Spleen (tissue), 11 donors: ENCODE measurements around the gene IGSF5. TPM values are rescaled to one million over a fixed set of nuclear protein-coding genes. Genes with fewer than 3 reads are reported as not detected.

Source experiments
- DNase-seq: peaks from one replicate; pipeline ENCODE4 v3.0.0-alpha.2; 2020
- H3K27ac ChIP-seq, 8 donors: fragments of 200-600 bp; sonication (generic) in 7 of 8; 1 replicate in 4 of 8; 2 replicates in 4 of 8; pipeline versions ENCODE4 v1.5.0 to v1.8.0; 2016 to 2021; ENCODE audit warnings: inconsistent platforms in 4 of 8, mild to moderate bottlenecking in 4 of 8, moderate library complexity in 1 of 8
- H3K27me3 ChIP-seq, 7 donors: fragments of 200-600 bp; sonication (generic) in 6 of 7; replicated peaks in 1 of 7; 1 replicate in 4 of 7; 2 replicates in 3 of 7; pipeline versions ENCODE4 v1.5.0 to v1.8.0; 2016 to 2021; ENCODE audit warnings: inconsistent platforms in 3 of 7, mild to moderate bottlenecking in 1 of 7
- H3K36me3 ChIP-seq, 6 donors: fragments of 200-600 bp; sonication (generic) in 5 of 6; 1 replicate in 4 of 6; 2 replicates in 2 of 6; pipeline versions ENCODE4 v1.5.0 to v1.8.0; 2016 to 2021; ENCODE audit warnings: inconsistent platforms in 2 of 6
- H3K4me1 ChIP-seq, 6 donors: fragments of 200-600 bp; sonication (generic) in 5 of 6; 1 replicate in 3 of 6; 2 replicates in 3 of 6; pipeline versions ENCODE4 v1.5.0 to v1.8.0; 2016 to 2021; ENCODE audit warnings: inconsistent platforms in 3 of 6
- H3K4me3 ChIP-seq, 8 donors: fragments of 200-600 bp; sonication (generic) in 7 of 8; 1 replicate in 4 of 8; 2 replicates in 4 of 8; pipeline versions ENCODE4 v1.5.0 to v1.8.0; 2016 to 2021; ENCODE audit warnings: inconsistent platforms in 4 of 8, mild to moderate bottlenecking in 4 of 8, moderate library complexity in 2 of 8
- H3K9me3 ChIP-seq, 8 donors: fragments of 200-600 bp; sonication (generic) in 7 of 8; 1 replicate in 4 of 8; 2 replicates in 4 of 8; pipeline versions ENCODE4 v1.5.0 to v1.8.0; 2016 to 2021; ENCODE audit warnings: inconsistent platforms in 4 of 8
- CTCF ChIP-seq, 11 experiments: fragments of 200-600 bp in 7 of 11; fragments of 450-650 bp in 4 of 11; sonication (generic) in 4 of 11; IDR thresholded peaks in 8 of 11; conservative IDR thresholded peaks in 3 of 11; 1 replicate in 7 of 11; 2 replicates in 4 of 11; pipeline versions ENCODE4 v1.4.0 to v1.8.0; 2016 to 2021; ENCODE audit warnings: antibody characterized with exemption in 11 of 11, inconsistent platforms in 4 of 11, mild to moderate bottlenecking in 1 of 11
- POLR2A ChIP-seq, 3 donors: fragments of 450-650 bp; IDR thresholded peaks; one replicate each; pipeline ENCODE4 v1.5.1; 2017; ENCODE audit warnings: antibody characterized with exemption in 3 of 3, mild to moderate bottlenecking in 1 of 3
- POLR2AphosphoS5 ChIP-seq, 3 donors: sonication (generic); formaldehyde crosslinking; IDR thresholded peaks; one replicate each; pipeline ENCODE4 v1.5.1; 2017; ENCODE audit warnings: antibody characterized with exemption in 3 of 3
- WGBS, 5 donors: extraction: QIAGEN DNeasy Blood & Tissue Kit in 3 of 5; methylation state at CpG; one replicate each; pipeline versions ENCODE4 v1.1.5 to v1.1.7; 2013 to 2018; 5-methylcytosine and 5-hydroxymethylcytosine counted together
- intact Hi-C: fragments of 100-400 bp; cut with DNase I; formaldehyde crosslinking; loops from one replicate; pipeline ENCODE4 v1.15.0; 2023; ENCODE audit warnings: low total_unique reads
- polyA plus RNA-seq, 3 donors: library from polyadenylated mRNA; stranded (reverse); fragments of 200-250 nt; gene quantifications; one replicate each; pipeline ENCODE4 v1.2.1, GENCODE V29; 2013
- total RNA-seq, 7 donors: library from RNA; depleted of rRNA in 3 of 7; stranded (reverse); fragments of >200 nt in 3 of 7; fragmentation: NEBNext Ultra II Directional in 4 of 7; extraction: Animal tissue kit (Norgen Biotek cat#: 25700) in 4 of 7; gene quantifications; one replicate each; pipeline versions ENCODE4 v1.1.0 to v1.2.1, GENCODE V29; 2016 to 2021
- donor health status: healthy with polysubstance abuse.
- donor health status: DM: no; HTN: no; CAD: no; lungs with moderate emphysema.
- donor health status: DM: no; HTN: no; CAD: no.
- donor health status: Bipolar disorder and iron deficiency.
- donor health status: healthy.
- donor health status: DM: no; HTN: no; CAD: no.
- donor health status: DM: yes; HTN: yes; CAD: no.

Gene IGSF5
- total and polyA plus RNA-seq, 10 donors = 0.03 to 0.39 (median 0.10) TPM; not detected in 5

GRCh38 chr21:39796466-39796865 is 51.5 kb downstream of the IGSF5 start:
- DNase-seq = no peak

DNA sequence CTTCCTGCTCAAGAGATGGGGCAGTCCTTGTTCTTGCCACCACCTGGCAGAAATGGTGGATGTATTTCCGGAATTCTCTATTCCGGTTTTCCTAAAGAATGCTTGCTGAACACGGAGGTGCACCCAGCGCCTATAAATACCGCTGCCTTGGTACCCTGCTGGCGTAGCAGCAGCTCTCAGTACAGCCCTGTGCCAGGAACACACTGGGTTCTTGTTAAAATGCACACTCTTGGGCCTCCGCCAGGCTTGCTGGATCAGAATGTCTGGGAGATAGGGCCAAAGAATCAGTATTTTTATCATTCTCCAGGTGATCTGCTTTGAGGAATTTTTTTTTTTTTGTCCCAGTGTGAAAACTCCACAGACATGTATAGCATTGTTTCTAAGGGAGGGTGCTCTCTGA is 54.2 kb downstream of the IGSF5 start:
- H3K36me3 ChIP-seq = no peaks in the 10 kb centered on the region
- TF ChIP-seq POLR2AphosphoS5 (IDR thresholded peaks at IDR 0.05) (no peak), CTCF (IDR thresholded peaks at IDR 0.05 in 8 of 11, conservative IDR thresholded peaks at IDR 0.05 in 3 of 11) (no peak), POLR2A (IDR thresholded peaks at IDR 0.05) (no peak)
- DNase-seq = no peak
- no peaks in the 10 kb centered on the region for H3K9me3 ChIP-seq
- no peak overlapping the region for H3K4me3 ChIP-seq
- H3K4me1 ChIP-seq = no peaks in the 10 kb centered on the region
- intact Hi-C loops = no loop called here
- WGBS, 5 donors = 88 to 95% (median 91%) methylated on average over 7 of the region's 7 CpGs
- no peak overlapping the region for H3K27ac ChIP-seq
- no peaks in the 10 kb centered on the region for H3K27me3 ChIP-seq

More at GRCh38 chr21:39796466-39796865, 51.5 kb downstream of the IGSF5 start:
- 92 to 97% (median 94%) methylated on average over 8 of the region's 8 CpGs for WGBS, 5 donors
- Histone ChIP-seq H3K4me3 (no peak overlapping the region), H3K4me1 (no peaks in the 10 kb centered on the region), H3K36me3 (no peaks in the 10 kb centered on the region), H3K27ac (no peak overlapping the region), H3K27me3 (no peaks in the 10 kb centered on the region), H3K9me3 (no peaks in the 10 kb centered on the region)
- intact Hi-C loops = no loop called here
- TF ChIP-seq POLR2A (IDR thresholded peaks at IDR 0.05) = no peak
- TF ChIP-seq POLR2AphosphoS5 (IDR thresholded peaks at IDR 0.05) = no peak
- no peak for TF ChIP-seq CTCF (IDR thresholded peaks at IDR 0.05 in 8 of 11, conservative IDR thresholded peaks at IDR 0.05 in 3 of 11)

DNA sequence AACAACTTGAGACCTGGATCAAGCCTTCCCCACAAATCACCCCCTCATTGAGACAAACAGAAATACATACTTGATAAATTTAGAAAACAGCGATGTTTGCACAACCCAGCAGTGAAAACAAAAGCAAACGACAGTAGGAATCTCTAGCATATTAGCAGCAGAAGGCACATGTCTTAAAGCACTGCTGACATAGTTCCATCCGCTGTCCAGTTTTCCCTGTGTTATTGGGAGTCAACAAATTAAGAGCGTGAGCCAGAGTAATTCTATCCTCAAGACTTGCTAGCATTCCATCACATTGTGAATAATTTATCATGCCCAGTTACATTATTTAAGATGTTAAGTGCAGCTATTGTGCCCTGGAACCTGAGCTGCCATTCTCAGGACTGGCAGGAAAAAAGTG is 55.3 kb downstream of the IGSF5 start:
- no peak overlapping the region for H3K4me3 ChIP-seq
- intact Hi-C loops = no loop called here
- WGBS, 5 donors = 71 to 86% (median 79%) methylated on average over 4 of the region's 4 CpGs
- no peak overlapping the region for H3K27ac ChIP-seq
- no peaks in the 10 kb centered on the region for H3K9me3 ChIP-seq
- H3K27me3 ChIP-seq = no peaks in the 10 kb centered on the region
- no peak for TF ChIP-seq POLR2A (IDR thresholded peaks at IDR 0.05)
- TF ChIP-seq CTCF (IDR thresholded peaks at IDR 0.05 in 8 of 11, conservative IDR thresholded peaks at IDR 0.05 in 3 of 11) = no peak
- TF ChIP-seq POLR2AphosphoS5 (IDR thresholded peaks at IDR 0.05) = no peak
- DNase-seq = no peak
- no peaks in the 10 kb centered on the region for H3K4me1 ChIP-seq
- no peaks in the 10 kb centered on the region for H3K36me3 ChIP-seq

GRCh38 chr21:39802217-39802616 is 57.2 kb downstream of the IGSF5 start:
- peaks cover 0 to 6% (median 0%) of the 10 kb centered on the region in 8 donors for H3K9me3 ChIP-seq
- no peak for TF ChIP-seq POLR2A (IDR thresholded peaks at IDR 0.05)
- no peak for TF ChIP-seq POLR2AphosphoS5 (IDR thresholded peaks at IDR 0.05)
- TF ChIP-seq CTCF (IDR thresholded peaks at IDR 0.05 in 8 of 11, conservative IDR thresholded peaks at IDR 0.05 in 3 of 11) = no peak
- WGBS, 5 donors = 90 to 95% (median 92%) methylated on average over 2 of the region's 2 CpGs
- no peak overlapping the region for H3K4me3 ChIP-seq
- no peak overlapping the region for H3K27ac ChIP-seq
- no peaks in the 10 kb centered on the region for H3K36me3 ChIP-seq
- H3K27me3 ChIP-seq = no peaks in the 10 kb centered on the region
- intact Hi-C loops = no loop called here
- DNase-seq = no peak
- no peaks in the 10 kb centered on the region for H3K4me1 ChIP-seq
